HG03342 (cell line): ENCODE data around the gene PPM1H.

ENCODE experiments used
- ATAC-seq: cut with Tn5 transposase; IDR thresholded peaks from one replicate; pipeline ENCODE4 v1.9.1; 2021; ENCODE audit warnings: mild to moderate bottlenecking, moderate library complexity; ENCODE audit not compliant: unreplicated experiment

The PPM1H gene

DNA sequence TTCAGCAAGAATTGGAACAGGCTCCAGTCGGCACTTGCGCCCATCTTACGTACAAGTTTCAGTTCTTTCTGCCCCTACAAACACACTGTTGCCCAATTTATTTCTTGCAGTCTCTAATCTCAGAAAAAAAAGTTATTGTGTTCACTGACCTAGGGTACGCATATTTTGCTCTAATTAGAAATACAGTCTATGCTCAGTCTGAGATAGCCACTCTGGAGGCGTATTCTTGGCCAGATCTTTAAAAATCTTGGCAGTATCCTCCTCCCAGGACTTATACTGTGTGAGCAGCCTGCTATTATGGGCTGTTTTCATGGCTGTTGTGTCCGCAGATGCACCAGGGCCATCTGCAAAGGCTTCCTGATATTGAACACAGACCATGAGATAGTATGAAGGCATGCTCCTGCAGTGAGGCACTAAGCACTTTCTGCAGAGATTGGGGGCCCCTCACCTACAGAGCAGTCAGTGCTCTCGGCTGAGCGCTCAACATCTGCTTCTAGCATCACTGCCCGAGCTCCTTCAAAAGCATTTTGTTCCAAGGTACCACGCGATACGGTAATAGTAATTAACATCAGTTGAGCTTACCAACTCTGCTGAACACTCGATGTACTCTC lies 57.9 kb downstream of the PPM1H start:
- no peak for ATAC-seq

DNA sequence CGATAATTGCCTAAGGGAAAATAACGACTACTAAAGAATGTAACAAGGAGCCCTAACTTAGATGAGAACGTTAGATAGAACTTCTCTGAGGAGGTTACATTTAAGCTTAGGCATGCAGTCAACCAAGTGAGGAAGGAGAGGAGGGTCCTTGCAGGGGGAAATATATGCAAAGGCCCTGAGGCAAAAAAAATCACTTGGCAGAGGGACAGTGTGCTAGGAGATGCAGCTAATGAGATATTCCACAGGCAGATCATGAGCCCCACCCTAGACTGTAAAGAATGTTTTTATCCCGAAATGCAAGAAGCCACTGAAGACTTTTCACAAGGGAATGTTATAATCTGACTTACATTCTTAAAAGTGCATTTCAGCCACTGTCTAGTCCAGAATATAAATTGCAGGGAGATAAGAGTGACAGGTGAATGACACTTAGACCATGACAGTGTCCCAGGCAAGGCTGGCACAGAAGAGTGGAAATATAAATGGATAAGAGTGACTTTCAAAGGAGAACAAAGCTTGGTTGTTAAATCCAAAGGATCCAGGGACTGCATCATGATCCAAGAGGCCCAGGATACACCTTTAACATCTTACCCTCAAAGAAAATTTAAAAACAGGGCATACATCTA lies 61.0 kb downstream of the PPM1H start:
- no peak for ATAC-seq

DNA sequence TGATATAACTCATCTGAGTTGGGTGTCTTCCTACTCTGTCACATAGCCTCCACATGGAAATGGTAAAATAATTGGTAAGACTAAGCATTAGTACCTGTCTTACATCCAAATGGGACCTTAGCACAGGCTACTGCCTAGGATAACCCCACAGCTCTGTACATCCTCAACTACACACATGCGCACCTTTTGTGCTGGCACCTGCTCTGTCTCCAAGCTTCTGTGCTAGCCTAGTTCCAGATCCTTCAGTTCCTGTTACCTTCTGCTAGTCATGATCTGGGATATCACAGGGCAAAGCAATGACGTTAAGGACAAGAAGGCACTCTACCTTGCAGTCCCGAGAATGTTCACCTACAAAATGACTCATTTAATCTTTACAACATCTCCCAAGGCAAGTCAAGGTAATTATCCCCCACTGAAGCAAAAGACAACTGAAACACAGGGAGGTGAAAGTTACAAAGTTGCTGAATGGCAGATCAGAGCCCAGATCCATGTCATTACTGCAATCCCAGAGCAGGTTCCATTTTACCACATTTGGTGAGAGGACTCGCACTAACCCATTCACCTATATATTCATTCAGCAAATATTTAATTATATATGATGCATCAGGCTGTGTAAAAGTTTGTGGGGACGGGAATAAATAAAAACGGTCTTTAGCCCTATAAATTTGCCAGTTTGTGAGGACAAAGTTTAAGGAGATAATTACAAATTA lies 61.7 kb downstream of the PPM1H start:
- no peak for ATAC-seq

DNA sequence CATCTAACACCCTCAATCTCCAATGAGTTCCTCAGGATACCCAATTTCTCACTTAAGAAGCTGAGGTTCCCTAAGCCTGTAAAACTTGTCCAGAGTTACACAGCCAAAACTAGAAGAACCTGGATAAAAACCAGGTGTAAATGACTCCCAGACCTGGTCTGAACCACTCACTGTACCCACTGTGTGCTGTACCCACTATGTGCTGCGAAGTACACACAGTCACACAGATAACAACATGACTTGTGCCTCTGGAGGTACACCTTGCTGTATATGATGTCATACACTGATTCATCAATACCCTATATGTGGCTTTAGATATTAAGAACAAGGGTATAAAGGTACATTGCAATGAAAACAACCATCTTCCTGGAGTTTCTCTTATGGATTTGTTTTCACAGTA lies 66.1 kb downstream of the PPM1H start:
- ATAC-seq: no peak

DNA sequence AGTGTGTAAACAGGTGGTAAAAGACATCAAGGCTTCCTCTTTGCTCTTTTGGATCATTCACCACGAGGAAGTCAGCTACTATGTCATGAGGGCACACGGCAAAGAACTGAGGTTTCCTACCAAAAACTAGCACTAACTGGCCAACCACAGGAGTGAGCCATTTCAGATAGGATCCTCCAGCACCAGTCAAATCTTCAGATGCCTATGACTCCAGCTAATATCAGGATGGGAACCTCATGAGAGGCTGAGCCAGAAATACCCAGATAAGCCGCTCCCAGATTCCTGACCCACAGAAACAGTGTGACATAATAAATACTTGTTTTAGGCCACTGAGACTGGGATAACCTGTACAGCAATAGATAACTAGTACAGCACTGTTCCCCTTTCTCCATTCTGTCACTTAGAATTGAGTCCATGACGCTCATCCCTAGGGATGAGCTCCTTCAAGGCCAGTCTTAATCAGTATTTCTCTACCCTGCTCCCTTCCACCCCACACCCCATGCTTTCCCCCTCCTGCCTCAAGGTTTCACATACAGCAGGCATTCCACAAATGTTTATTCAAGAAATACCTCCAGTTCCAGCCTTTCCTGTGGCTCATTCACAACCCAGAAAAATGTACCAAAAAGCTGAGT lies 68.4 kb downstream of the PPM1H start:
- ATAC-seq: no peak

DNA sequence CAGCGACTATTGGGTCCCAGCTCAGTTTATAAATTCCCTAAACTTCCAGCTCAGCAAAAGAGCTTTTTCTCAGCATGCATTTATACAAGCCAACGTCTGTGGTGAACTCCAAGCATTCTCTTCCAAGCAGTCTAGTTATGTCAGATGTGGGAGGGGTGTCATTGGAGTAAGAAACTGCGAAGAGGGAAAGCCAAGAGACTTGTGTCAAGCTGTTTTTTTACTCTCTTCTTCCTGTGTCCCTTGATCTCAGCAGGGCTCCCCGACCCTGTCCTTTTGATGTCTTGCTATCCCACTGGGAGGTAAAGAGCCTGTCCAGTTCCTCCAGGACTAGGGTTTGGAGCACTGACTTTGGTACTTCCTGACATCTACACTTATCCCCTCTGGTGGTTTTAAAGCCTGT lies 69.0 kb downstream of the PPM1H start:
- ATAC-seq: no peak

DNA sequence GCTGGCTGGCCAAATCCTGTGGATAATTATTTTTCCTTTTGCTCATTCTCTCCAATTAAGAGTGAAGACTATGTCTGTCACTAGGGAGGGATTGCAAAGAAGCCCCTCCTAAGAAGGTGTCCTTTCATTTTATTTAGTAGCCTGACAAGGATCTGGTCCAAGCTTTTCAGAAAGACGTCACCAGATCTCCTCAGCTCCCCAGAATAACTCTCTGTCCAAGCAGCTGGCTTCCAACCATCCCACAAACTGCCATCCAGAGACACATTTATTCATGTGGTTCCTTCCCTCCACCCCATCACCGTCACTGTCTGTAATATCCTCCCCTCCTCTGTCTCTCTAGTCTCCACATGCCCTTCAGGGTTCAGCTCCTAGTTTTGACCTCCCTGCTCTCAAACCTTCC lies 69.9 kb downstream of the PPM1H start:
- no peak for ATAC-seq

DNA sequence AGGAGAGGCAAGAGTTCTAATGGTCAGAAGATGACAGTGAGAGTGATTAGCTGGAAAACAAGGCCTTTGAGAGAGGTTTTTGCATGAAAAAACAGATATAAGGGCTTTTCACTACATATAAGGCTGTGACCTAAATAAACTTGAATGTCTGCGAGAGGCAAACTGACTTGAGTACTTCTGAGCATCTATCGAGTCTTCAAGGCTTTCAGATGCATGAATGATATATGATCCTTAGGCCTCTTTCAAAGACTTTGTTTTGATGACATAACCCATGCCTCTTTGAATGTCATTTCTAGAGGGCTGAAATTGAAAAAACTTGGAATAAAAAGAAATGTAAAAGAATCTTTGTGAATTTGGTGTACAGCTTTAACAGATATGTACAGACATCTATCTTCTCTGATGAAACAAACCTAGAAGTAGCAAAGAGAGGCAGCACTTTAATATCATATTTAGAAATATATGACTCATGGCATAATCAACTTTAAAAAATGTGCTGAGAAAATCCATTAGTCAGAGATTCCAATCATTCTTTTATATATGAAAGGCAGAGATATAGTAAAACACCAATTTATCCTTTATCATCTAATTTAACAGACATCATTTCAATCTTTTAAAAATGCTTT lies 72.6 kb downstream of the PPM1H start:
- ATAC-seq: no peak

DNA sequence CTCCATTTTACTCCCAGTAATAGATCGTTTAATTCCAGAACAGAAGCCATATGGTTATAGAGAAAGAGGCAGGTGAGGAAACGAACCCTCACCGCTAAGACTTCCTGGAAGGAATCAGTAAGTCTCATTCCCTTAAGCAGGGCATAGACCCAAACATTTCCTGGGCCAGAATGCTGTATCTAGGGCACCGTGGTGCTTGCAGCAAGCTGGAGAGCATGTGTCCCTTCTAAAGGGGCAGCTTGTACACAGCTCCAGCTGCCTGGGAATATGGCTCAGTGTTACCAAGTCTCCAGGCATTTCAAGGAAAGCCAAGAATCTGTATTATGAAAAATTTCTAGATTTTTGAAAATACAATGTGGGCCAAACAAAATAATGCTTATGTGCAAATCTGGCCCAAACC lies 73.4 kb downstream of the PPM1H start:
- no peak for ATAC-seq

DNA sequence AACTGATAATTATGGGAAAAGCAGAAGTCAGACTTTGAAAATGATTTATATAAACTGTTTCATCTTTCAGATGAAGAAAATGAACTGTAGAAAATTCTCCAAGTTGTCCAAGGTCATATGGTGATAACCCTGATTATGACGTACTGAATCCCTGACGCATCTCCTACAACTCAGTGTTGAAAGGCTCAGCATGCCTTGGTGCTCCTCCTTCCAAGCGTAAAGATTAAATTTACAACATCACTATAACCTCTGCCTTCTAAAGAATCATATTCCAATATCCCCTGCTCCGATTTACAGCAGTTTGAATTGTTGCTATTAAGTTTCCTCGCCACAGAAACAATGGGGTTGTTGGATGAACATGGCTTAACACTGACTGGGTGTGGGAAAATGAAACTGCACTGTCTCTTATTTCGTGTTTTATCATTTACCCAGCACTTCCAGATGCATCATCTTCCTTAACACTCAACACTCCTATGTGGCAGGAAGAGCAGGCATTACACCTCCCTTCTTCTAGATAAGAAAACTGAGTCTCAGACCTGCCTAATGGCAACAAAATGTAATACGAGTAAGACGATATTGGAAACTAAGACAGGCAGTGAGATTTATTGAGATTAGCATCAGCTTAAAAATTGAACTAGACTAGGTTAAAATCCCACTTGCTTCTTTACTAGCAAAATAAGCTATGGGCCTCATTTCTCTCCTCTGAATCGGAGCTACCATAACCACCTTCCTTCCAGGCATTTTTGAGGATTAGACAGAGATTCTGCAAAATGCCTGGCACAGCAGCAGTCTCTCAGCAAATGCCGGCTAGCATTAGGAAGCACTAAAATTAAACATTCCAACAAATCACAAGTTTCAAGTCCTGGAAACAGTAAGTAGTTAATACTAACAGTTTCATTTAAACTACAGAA lies 74.2 kb downstream of the PPM1H start:
- no peak for ATAC-seq

DNA sequence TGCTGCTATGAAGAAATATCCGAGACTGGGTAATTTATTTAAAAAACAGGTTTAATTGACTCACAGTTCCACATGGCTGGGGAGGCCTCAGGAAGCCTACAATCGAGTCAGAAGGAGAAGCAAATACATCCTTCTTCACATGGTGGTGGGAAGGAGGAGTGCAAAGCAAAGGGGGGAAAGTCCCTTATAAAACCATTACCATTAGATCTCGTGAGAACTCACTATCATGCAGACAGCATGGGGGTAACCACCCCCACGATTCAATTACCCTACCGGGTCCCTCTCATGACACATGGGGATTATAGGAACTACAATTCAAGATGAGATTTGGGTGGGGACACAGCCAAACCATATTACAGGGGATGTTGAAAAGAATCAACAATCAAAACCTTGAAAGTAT lies 74.9 kb downstream of the PPM1H start:
- ATAC-seq: no peak

DNA sequence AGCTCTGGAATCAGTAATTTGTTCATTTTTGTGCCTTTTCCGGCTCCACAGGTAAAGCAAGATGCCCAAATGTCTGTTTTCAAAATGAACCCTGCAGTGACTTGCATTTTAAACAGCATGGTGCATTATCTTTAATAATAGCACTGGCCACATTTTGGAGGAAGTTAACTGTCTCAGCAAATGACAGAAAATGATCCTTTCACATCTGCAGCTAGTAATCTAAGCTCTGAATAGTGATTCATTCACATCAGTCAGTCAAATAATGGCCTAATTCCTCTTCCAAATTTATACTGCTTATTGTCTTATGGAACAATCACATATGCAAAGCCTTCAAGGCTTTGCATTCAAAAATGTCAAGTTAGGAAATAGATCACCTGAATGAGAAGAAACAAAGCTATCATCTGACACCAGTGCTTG lies 75.6 kb downstream of the PPM1H start:
- ATAC-seq: no peak

DNA sequence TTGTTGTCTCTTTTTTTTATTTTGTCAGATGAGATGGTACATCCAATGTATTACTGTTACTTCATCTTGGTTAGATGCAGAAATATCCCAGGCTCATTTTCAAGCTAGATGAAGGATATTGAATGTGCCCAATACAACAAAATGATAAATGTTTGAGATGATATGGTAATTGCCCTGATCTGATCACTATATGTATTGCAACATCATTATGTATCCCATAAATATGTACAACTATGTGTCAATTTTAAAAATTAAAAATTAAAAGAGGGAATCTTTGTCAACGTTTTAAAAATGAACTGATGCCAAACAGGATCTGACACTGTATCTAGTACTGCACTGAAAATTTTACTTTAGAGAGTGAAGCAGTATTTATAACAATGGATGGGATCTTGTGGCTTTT lies 78.5 kb downstream of the PPM1H start:
- ATAC-seq: no peak

DNA sequence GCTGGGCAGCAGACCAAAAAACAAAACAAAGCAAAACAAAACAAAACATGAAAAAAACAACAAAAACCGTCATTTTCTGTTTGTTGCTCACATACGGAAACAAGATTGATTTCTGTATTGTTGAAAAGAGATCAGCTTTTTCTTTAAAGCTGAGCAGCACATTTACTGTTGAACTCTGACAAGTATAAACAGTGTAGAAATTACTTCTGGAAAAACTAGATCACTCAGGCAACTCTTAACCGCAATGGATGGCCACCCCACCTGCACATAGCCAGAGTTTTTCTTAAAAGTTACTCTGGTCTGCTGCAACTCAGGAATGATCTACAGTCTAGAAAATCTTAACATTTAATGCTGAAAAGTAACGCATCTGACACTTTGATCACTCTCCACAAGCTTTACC lies 80.9 kb downstream of the PPM1H start:
- ATAC-seq: no peak

DNA sequence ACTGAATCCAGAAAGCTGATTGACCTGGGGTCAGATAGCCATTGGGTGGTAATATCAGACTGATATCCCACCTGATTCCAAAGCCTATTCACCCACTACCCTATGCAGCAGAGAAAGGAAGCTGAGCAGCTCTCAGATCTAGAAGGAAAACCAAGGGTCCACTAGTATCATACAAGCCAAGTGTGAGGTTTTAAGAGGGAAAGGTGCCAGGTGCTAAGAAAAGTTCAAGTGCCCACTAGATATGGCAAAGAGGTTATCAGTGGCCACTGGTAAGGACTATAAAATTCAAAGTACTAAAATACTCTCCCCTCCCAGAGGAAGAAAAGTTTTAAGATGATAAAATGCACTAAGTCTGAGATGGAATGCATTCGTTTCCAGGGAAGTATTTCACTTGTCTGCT lies 85.6 kb downstream of the PPM1H start:
- no peak for ATAC-seq

DNA sequence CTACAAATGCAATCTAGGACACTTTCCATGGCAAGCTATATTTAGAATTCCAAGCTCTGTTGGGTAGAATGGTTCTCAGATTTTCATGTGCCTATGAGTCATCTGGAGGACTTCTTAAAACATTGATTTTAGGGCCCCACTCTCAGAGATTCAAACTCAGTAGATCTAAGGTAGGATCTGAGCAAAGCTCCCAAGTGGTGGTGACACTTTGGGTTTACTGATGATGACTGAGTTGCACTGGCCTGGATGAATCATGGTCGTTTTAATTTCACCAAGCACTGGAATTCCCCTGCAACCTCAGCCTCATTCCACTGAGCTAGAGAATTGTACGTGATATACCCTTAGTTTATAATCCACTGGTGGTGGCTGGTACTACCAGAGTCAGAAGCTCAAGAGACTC lies 86.5 kb downstream of the PPM1H start:
- ATAC-seq: peak; percentile 42

DNA sequence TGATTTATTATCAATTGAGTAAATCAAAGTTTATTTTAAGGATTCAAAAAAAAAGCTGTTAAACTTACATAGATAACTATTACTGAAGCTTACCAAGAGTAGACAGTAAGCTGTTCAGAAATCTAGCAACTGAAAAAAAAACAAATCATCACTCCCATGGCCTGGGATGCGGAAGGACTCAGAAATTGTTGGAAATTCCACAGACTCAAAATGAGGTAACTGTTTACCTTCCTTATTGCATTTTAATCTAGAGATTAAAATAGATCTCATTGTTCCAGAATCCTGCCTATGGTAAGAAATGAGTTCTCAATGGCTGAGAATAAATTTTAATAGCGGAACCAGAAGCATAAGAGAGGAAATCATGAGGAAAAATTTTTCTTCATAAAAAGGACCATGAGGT lies 87.2 kb downstream of the PPM1H start:
- no peak for ATAC-seq

DNA sequence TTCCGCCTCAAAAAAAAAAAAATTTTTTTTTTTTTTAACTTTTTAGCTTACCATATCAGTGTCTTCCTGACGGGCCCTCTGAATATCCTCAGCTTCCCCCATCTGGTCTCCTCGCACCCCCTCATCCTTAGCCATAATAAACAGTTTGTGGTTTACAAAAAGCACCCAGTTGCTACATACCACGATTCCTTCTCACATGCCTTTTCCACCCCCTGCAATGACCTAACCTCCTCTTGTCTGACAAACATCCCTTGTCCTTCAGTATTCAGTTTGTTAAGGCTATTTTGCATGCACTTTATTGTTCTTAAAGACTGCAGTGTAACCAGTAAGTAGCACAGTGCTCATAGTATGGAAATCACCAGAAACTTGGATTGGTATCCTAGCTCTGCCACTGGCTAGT lies 88.5 kb downstream of the PPM1H start:
- no peak for ATAC-seq

DNA sequence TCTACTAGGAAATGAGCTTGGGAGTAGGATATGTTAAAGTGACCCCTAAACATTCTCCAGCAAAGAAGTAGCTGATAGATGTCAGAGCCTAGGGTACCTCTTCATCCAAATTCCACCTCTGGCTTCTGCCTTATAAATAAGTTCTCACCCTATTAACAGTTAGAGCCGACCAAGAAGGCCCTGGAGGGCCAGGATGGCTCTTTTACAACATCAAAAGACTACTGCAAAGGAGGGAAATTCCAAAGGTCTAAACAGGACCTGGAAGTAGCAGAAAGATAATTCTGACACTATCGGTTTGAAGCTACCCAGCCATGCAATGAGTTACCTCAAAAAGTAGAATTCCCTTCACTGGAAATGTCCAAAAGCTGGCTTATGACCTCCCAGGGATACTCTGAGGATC lies 90.0 kb downstream of the PPM1H start:
- ATAC-seq: no peak

DNA sequence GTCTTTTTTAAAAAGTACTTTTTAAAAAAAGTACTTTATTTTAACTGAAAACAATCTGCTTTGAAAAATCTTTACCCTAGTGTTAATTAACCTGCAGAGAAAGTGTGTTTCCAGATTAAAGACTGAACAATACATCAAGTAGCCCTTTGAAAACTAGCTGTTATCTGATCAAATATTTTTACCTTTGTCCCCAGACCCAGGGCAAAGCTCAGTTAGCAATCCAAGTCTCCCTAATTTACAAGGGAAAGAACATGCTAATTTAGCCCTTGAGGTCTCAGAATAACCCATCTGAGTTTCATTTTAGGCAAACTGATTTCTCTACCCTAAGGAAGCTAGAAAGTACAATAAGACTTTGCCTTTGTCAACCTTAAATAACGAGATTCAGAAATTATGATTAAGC lies 91.2 kb downstream of the PPM1H start:
- no peak for ATAC-seq

DNA sequence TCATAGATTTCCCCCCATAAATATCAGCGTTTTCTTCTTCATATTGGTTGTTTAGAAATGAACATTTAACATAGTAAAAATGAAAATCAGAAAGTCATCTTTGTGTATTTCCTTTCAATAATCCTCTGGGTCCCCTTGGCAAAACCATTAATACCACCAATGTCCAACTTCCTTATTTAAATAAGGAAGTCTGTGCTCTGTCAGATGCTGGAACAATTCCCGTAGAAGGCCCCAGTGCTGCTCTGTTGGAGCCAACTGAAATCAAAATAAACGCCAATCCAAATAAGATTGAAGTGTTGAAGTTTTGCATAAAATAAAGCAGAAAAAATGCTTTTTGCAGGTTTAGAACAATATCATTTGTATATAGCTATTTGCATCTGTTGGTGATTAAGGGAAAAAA lies 93.1 kb downstream of the PPM1H start:
- no peak for ATAC-seq
